HEK293T (cell line): ENCODE measurements around the gene WDR19.

ENCODE experiments used
- CTCF ChIA-PET: fragments of 350-600 bp; formaldehyde crosslinking; extraction: SDS; loops from one replicate; lab custom pipeline; 2021; ENCODE audit warnings: antibody characterized with exemption, inconsistent platforms; lab: Yijun Ruan, JAX
- POLR2A ChIA-PET: fragments of 350-600 bp; formaldehyde crosslinking; extraction: SDS; loops from one replicate; lab custom pipeline; 2020; ENCODE audit warnings: antibody characterized with exemption, inconsistent platforms; lab: Yijun Ruan, JAX
- DNase-seq: peaks from one replicate; pipeline ENCODE4 v3.0.0; 2012; ENCODE audit warnings: mixed read lengths; ENCODE audit errors: extremely low spot score
- ARNT ChIP-seq: fragments of 450-650 bp; IDR thresholded peaks from 2 replicates; pipeline ENCODE4 v1.6.1; 2017; ENCODE audit warnings: mild to moderate bottlenecking
- BHLHE40 ChIP-seq: fragments of 450-650 bp; IDR thresholded peaks from 2 replicates; pipeline ENCODE4 v1.6.1; 2016; ENCODE audit warnings: mild to moderate bottlenecking, moderate library complexity, borderline replicate concordance
- CTBP1 ChIP-seq: fragments of 450-650 bp; IDR thresholded peaks from 2 replicates; pipeline ENCODE4 v1.6.1; 2016; ENCODE audit warnings: borderline replicate concordance
- ELF4 ChIP-seq: fragments of 450-650 bp; IDR thresholded peaks from 2 replicates; pipeline ENCODE4 v1.6.1; 2017; ENCODE audit warnings: antibody characterized with exemption
- FOXA1 ChIP-seq: fragments of 450-650 bp; IDR thresholded peaks from 2 replicates; pipeline ENCODE4 v1.6.1; 2016; ENCODE audit warnings: mild to moderate bottlenecking
- FOXK2 ChIP-seq: fragments of 450-650 bp; IDR thresholded peaks from 2 replicates; pipeline ENCODE4 v1.6.1; 2016; ENCODE audit warnings: mild to moderate bottlenecking
- FOXM1 ChIP-seq: fragments of 450-650 bp; IDR thresholded peaks from 2 replicates; pipeline ENCODE4 v1.6.1; 2017; ENCODE audit warnings: mild to moderate bottlenecking, borderline replicate concordance
- HDGF ChIP-seq: fragments of 450-650 bp; IDR thresholded peaks from 2 replicates; pipeline ENCODE4 v1.6.1; 2017; ENCODE audit warnings: antibody characterized with exemption, borderline replicate concordance
- L3MBTL2 ChIP-seq: fragments of 450-650 bp; conservative IDR thresholded peaks from 2 replicates; pipeline ENCODE4 v1.6.1; 2016; ENCODE audit warnings: mild to moderate bottlenecking
- LEF1 ChIP-seq: fragments of 450-650 bp; IDR thresholded peaks from 2 replicates; pipeline ENCODE4 v1.6.1; 2017; ENCODE audit warnings: mild to moderate bottlenecking, borderline replicate concordance
- NFRKB ChIP-seq: fragments of 450-650 bp; IDR thresholded peaks from 2 replicates; pipeline ENCODE4 v1.6.1; 2016; ENCODE audit warnings: mild to moderate bottlenecking, moderate library complexity
- PKNOX1 ChIP-seq: fragments of 450-650 bp; IDR thresholded peaks from 2 replicates; pipeline ENCODE4 v1.6.1; 2016
- SP1 ChIP-seq: fragments of 450-650 bp; IDR thresholded peaks from 2 replicates; pipeline ENCODE4 v1.6.1; 2017
- SUZ12 ChIP-seq: fragments of 450-650 bp; IDR thresholded peaks from 2 replicates; pipeline ENCODE4 v1.6.1; 2016; ENCODE audit warnings: mild to moderate bottlenecking
- TARDBP ChIP-seq: fragments of 450-650 bp; IDR thresholded peaks from 2 replicates; pipeline ENCODE4 v1.6.1; 2016
- ZNF384 ChIP-seq: fragments of 450-650 bp; IDR thresholded peaks from 2 replicates; pipeline ENCODE4 v1.6.1; 2016

Gene WDR19

GRCh38 chr4:39227906-39228305 is 45.6 kb downstream of the WDR19 start:
- no peak for DNase-seq
- CTCF ChIA-PET: interaction anchor here (0.6 kb wide), 1 partner anchor 202 kb away, joined by 3 read pairs; no protein-coding TSS in a partner anchor
- POLR2A ChIA-PET: no interaction called here
- TF ChIP-seq HDGF (no peak), FOXA1 (no peak), ZNF384 (no peak), ELF4 (no peak), LEF1 (no peak), FOXM1 (no peak), PKNOX1 (no peak), FOXK2 (no peak), L3MBTL2 (no peak), NFRKB (no peak), BHLHE40 (no peak), ARNT (no peak), SP1 (no peak), SUZ12 (no peak), TARDBP (no peak), CTBP1 (no peak)

- DNase-seq: no peak
- CTCF ChIA-PET: interaction anchor here (0.6 kb wide), 1 partner anchor 202 kb away, joined by 3 read pairs; no protein-coding TSS in a partner anchor
- TF ChIP-seq FOXM1 (no peak), SUZ12 (no peak), PKNOX1 (no peak), BHLHE40 (no peak), ELF4 (no peak), ARNT (no peak), TARDBP (no peak), ZNF384 (no peak), NFRKB (no peak), FOXA1 (no peak)
- POLR2A ChIA-PET: no interaction called here
Measured at GRCh38 chr4:39228377-39228776, 46.0 kb downstream of the WDR19 start.

- CTCF ChIA-PET: no interaction called here
- TF ChIP-seq FOXM1 (no peak), BHLHE40 (no peak), ELF4 (no peak), NFRKB (no peak), ARNT (no peak), CTBP1 (no peak), ZNF384 (no peak), FOXK2 (no peak), HDGF (no peak), PKNOX1 (no peak), TARDBP (no peak), LEF1 (no peak), SP1 (no peak)
- POLR2A ChIA-PET: no interaction called here
- no peak for DNase-seq
Measured at GRCh38 chr4:39230462-39230861, 48.1 kb downstream of the WDR19 start.

GRCh38 chr4:39231660-39232059 is 49.3 kb downstream of the WDR19 start:
- no peak for DNase-seq
- ChIA-PET CTCF (no interaction called here), POLR2A (no interaction called here)
- TF ChIP-seq TARDBP (no peak), ZNF384 (no peak), BHLHE40 (no peak)

- no peak for DNase-seq
- ChIA-PET POLR2A (no interaction called here), CTCF (no interaction called here)
- TF ChIP-seq FOXK2 (no peak), PKNOX1 (no peak), NFRKB (no peak), ARNT (no peak), BHLHE40 (no peak), FOXM1 (no peak), CTBP1 (no peak), FOXA1 (no peak), SP1 (no peak), L3MBTL2 (no peak)
Measured at GRCh38 chr4:39232100-39232499, 49.8 kb downstream of the WDR19 start.

GRCh38 chr4:39233114-39233513 is 50.8 kb downstream of the WDR19 start:
- TF ChIP-seq NFRKB: no peak
- no peak for TF ChIP-seq L3MBTL2
- TF ChIP-seq TARDBP: no peak
- TF ChIP-seq FOXA1: no peak
- no peak for TF ChIP-seq CTBP1
- TF ChIP-seq ARNT: no peak
- DNase-seq: no peak
- CTCF ChIA-PET: no interaction called here
- POLR2A ChIA-PET: no interaction called here

GRCh38 chr4:39233783-39234182 is 51.5 kb downstream of the WDR19 start:
- ChIA-PET CTCF (no interaction called here), POLR2A (no interaction called here)
- no peak for DNase-seq
- TF ChIP-seq SP1: no peak
- no peak for TF ChIP-seq FOXM1
- TF ChIP-seq L3MBTL2: no peak
- no peak for TF ChIP-seq TARDBP
- TF ChIP-seq FOXA1: no peak
- no peak for TF ChIP-seq ELF4
- TF ChIP-seq FOXK2: no peak
- no peak for TF ChIP-seq BHLHE40
